Stimulated activated naive CD8-positive, alpha-beta T cell treated with anti-CD3 and anti-CD28 coated beads, Interleukin-15, amount 100 ng/mL, for 72 hours (primary cell): ENCODE data around the gene HAX1.
"Not testable (repeated sequence)": the region's sequence is repeated elsewhere in the genome, so short reads cannot be mapped to it uniquely, and the experiment has no call there.

ENCODE experiments used
- ATAC-seq: fragments of 150-1000 bp; cut with Tn5 transposase; 2 replicates; pipeline ENCODE4 v1.10.0; 2021; ENCODE audit warnings: mild to moderate bottlenecking, moderate library complexity
- DNase-seq, 2 donors: peaks; one replicate each; pipeline ENCODE4 v3.0.0; 2021 to 2022
- H3K27ac Mint-ChIP-seq, 2 donors: one replicate each; pipeline ENCODE4 v1.8.0; 2022; ENCODE audit warnings: mild to moderate bottlenecking in 2 of 2, mixed read lengths in 2 of 2, moderate library complexity in 2 of 2
- H3K27me3 Mint-ChIP-seq: one replicate; pipeline ENCODE4 v1.8.0; 2022; ENCODE audit warnings: mixed read lengths
- H3K4me1 Mint-ChIP-seq: one replicate; pipeline ENCODE4 v1.8.0; 2022; ENCODE audit warnings: mild to moderate bottlenecking, mixed read lengths
- H3K4me3 Mint-ChIP-seq, 2 donors: one replicate each; pipeline ENCODE4 v1.8.0; 2022; ENCODE audit warnings: mild to moderate bottlenecking in 2 of 2, mixed read lengths in 2 of 2, moderate library complexity in 1 of 2
- H3K9me3 Mint-ChIP-seq, 2 donors: one replicate each; pipeline ENCODE4 v1.8.0; 2022; ENCODE audit warnings: mixed read lengths in 2 of 2

Gene HAX1

DNA sequence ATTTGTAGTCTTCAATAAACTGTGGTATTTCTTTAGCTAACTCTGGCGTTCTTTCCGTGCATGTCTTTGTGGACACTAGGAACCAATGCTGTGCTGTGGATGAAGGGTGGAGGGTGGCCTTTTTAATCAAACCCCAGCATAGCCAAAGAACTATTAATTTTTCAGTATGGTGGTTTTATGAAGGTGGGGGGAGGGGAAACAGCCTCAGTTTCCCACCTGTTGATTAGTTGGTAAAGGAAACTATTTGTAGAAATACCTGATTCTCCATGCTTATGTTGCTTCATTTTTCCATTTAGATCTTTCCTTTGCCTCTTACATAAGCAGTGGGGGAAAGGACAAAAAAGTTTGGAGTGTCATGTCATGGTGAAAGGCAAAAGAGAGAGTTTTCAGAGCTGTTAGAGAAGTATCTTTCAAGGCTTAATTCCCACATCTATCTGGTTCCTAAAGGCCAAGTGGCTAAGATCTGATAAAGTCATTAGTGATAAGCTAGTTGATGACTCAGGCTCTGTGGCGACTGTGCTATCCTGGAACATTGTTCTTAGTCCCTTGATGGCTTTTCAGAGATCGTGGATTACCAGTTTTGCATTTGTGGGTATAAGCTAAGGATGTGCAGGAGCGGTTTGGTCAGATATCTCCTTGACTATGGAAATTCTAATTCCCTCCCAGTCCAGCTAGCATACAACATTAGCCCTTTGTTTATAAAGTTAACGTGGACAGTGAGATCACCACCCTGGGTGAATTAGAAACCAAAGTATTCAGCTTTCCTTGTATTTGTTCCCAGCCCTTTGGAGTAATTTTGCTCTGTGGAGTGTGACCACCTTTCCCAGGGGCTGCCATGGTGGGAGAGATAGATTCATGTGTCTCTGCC lies 8.7 kb upstream of the HAX1 start:
- Mint-ChIP-seq H3K27me3 (no peaks in the 10 kb centered on the region), H3K9me3 (no peaks in the 10 kb centered on the region), H3K4me1 (peaks cover 58% of the 10 kb centered on the region), H3K27ac (peak overlapping the region in 1 of 2 donors; percentile 91), H3K4me3 (no peak overlapping the region)
- DNase-seq = no peak
- ATAC-seq = no peak

- peak overlapping the region in 1 of 2 donors; percentile 65 for H3K4me3 Mint-ChIP-seq
- DNase-seq = no peak
- H3K27me3 Mint-ChIP-seq = no peaks in the 10 kb centered on the region
- ATAC-seq = no peak
- H3K4me1 Mint-ChIP-seq = peaks cover 65% of the 10 kb centered on the region
- H3K9me3 Mint-ChIP-seq = no peaks in the 10 kb centered on the region
- H3K27ac Mint-ChIP-seq = peak overlapping the region in 1 of 2 donors; percentile 91
Measured at GRCh38 chr1:154264454-154264853, 8.0 kb upstream of the HAX1 start.

DNA sequence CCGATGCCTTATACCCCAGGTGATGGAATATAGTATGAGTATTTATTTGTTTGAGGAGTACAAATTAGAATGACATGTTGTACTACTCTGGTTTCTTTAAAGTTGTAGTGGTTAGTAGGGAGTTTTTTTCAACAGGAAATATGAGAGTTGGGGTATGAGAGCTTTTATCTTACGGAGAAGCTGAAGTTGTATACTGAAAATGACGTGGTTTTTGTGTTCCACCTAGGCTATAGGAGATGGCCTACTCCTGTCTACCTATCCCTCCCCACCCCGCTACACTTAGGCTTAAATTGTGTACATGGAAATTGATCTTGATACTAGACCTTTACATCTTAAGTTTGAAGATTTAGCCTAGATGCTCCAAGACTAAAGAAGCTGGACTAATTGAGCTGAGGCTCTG lies 6.8 kb upstream of the HAX1 start:
- peaks cover 73% of the 10 kb centered on the region for H3K4me1 Mint-ChIP-seq
- peak overlapping the region; percentile 4 to 65 for H3K4me3 Mint-ChIP-seq
- ATAC-seq = peak; percentile 95

GRCh38 chr1:154270833-154271232 lies 1.6 kb upstream of the HAX1 start:
- H3K9me3 Mint-ChIP-seq = no peaks in the 10 kb centered on the region
- H3K4me1 Mint-ChIP-seq = peaks cover 70% of the 10 kb centered on the region
- H3K27ac Mint-ChIP-seq = peak overlapping the region; percentile 78 to 86
- no peaks in the 10 kb centered on the region for H3K27me3 Mint-ChIP-seq
- peak overlapping the region; percentile 67 to 75 for H3K4me3 Mint-ChIP-seq
- ATAC-seq (peak; percentile 52), DNase-seq (peak; percentile 33 to 36)

More for the DNA sequence above, 6.8 kb upstream of the HAX1 start:
- no peaks in the 10 kb centered on the region for H3K27me3 Mint-ChIP-seq
- no peaks in the 10 kb centered on the region for H3K9me3 Mint-ChIP-seq
- peak in 1 of 2 donors; percentile 8 for DNase-seq
- H3K27ac Mint-ChIP-seq = peak overlapping the region in 1 of 2 donors; percentile 55

- Mint-ChIP-seq H3K4me1 (peaks cover 62% of the 10 kb centered on the region), H3K9me3 (no peaks in the 10 kb centered on the region), H3K27ac (peak overlapping the region; percentile 100), H3K27me3 (no peaks in the 10 kb centered on the region), H3K4me3 (peak overlapping the region; percentile 97 to 100)
- DNase-seq = no peak
- ATAC-seq = no peak
Measured at GRCh38 chr1:154272999-154273563, 652 bp downstream of the HAX1 start.

DNA sequence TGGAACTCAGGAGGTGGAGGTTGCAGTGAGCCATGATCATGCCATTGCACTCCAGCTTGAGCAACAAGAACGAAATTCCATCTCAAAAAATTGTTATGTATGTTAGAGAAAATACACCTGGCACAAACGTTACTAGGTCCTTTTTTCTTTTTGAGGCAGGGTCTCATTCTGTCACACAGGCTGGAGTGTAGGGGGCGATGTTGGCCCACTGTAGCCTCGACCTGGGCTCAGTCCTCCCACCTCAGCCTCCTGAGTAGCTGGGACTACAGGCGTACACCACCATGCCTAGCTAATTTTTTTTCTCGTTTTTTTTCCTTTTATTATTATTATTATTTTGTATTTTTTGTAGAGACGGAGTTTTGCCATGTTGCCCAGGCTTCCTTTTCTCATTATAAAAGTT lies 4.4 kb downstream of the HAX1 start:
- no peak for ATAC-seq
- Mint-ChIP-seq H3K9me3 (no peaks in the 10 kb centered on the region), H3K4me3 (no peak overlapping the region), H3K27me3 (no peaks in the 10 kb centered on the region), H3K4me1 (peaks cover 32% of the 10 kb centered on the region), H3K27ac (no peak overlapping the region)
- peak; percentile 13 to 34 for DNase-seq

GRCh38 chr1:154287591-154287990 lies 15.2 kb downstream of the HAX1 start:
- not testable (repeated sequence) for H3K4me1 Mint-ChIP-seq, H3K4me3 Mint-ChIP-seq, H3K27me3 Mint-ChIP-seq, DNase-seq, H3K9me3 Mint-ChIP-seq, ATAC-seq, H3K27ac Mint-ChIP-seq

DNA sequence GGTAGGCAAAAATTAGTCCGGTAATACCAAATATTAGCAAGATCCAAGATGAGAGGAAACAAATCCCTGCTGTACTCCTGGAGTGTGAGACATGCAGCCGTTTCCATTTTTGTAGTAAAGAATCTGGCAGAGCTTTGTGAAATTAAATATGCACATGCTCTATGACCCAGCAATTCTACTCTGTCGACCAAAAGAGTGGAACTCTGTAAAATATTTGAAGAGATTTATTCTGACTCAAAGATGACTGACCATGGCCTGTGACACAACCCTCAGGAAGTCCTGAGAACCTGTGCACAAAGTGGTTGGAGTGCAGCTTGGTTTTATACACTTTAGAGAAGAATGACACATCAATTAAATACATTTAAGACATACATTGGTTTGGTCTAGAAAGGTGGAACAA lies 16.2 kb downstream of the HAX1 start:
- ATAC-seq (no peak), DNase-seq (no peak)
- Mint-ChIP-seq H3K4me3 (no peak overlapping the region), H3K4me1 (no peaks in the 10 kb centered on the region), H3K27me3 (no peaks in the 10 kb centered on the region), H3K9me3 (peaks cover 6 to 7% of the 10 kb centered on the region in 2 donors), H3K27ac (no peak overlapping the region)

DNA sequence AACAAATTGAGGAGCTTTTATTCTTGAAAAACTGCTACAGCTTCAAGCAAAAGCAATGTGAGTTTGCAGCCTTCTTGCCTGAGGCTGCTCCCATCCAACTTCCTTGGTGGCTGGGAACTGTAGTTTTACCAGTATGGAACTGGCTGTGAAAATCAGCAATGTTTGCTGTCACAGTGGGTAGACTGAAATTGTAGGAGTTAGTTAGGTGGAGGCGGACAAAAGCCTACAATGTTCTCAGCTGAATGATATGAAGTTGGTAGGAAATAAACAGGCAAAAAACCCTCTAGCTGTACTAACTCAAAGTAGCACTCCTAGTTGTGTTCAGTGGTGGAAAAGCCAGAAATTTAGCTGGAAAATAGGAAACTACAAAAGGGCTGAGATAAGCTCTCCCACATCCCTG lies 18.5 kb downstream of the HAX1 start:
- H3K4me3 Mint-ChIP-seq = no peak overlapping the region
- no peak overlapping the region for H3K27ac Mint-ChIP-seq
- no peak for DNase-seq
- H3K9me3 Mint-ChIP-seq = peaks cover 10 to 21% of the 10 kb centered on the region in 2 donors
- no peaks in the 10 kb centered on the region for H3K4me1 Mint-ChIP-seq
- ATAC-seq = no peak
- no peaks in the 10 kb centered on the region for H3K27me3 Mint-ChIP-seq

DNA sequence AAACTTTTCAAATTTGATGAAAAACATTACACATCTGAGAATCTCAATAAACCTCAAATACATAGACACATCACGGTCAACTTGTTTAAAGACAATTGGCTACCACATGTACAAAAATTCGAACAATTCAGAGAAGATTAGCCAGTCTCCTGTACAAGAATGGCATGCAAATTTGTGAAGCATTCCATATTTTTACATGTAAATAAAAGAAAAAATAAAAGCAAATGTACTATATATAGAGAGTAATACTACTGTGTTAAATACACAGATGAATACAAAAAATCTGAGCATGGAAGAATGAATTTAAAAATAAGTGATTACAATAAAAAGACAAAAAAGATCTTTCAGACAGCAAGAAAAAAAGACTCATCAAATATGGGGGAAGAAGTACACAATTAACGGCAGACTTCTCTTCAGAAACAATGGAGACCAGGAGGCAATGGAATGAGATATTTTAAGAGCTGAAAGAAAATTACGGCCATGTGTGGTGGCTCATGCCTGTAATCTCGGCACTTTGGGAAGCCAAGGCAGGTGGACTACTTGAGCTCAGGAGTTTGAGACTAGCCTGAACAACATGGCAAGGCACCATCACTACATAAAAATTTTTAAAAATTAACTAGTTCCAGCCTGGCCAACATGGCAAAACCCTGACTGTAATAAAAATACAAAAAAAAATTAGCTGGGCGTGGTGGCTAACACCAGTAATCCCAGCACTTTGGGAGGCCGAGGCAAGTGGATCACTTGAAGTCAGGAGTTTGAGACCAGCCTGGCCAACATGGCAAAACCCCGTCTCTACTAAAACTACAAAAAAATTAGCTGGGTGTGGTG lies 23.2 kb downstream of the HAX1 start:
- Mint-ChIP-seq H3K27me3 (no peaks in the 10 kb centered on the region), H3K4me3 (no peak overlapping the region), H3K9me3 (peaks cover 10 to 21% of the 10 kb centered on the region in 2 donors), H3K27ac (no peak overlapping the region), H3K4me1 (no peaks in the 10 kb centered on the region)
- ATAC-seq (no peak), DNase-seq (no peak)

- H3K27me3 Mint-ChIP-seq = no peaks in the 10 kb centered on the region
- DNase-seq (no peak), ATAC-seq (no peak)
- H3K27ac Mint-ChIP-seq = no peak overlapping the region
- H3K4me3 Mint-ChIP-seq = no peak overlapping the region
- peaks cover 5% of the 10 kb centered on the region for H3K4me1 Mint-ChIP-seq
- H3K9me3 Mint-ChIP-seq = no peaks in the 10 kb centered on the region
Measured at GRCh38 chr1:154301582-154301981, 29.2 kb downstream of the HAX1 start.

- H3K27ac Mint-ChIP-seq = no peak overlapping the region
- DNase-seq = peak in 1 of 2 donors; percentile 55
Measured at GRCh38 chr1:154304664-154305337, 32.4 kb downstream of the HAX1 start.

GRCh38 chr1:154306151-154306550 lies 33.7 kb downstream of the HAX1 start:
- Mint-ChIP-seq H3K4me3 (no peak overlapping the region), H3K27me3 (no peaks in the 10 kb centered on the region), H3K27ac (no peak overlapping the region), H3K4me1 (peaks cover 12% of the 10 kb centered on the region), H3K9me3 (no peaks in the 10 kb centered on the region)
- DNase-seq = no peak
- no peak for ATAC-seq

More at GRCh38 chr1:154304664-154305337, 32.4 kb downstream of the HAX1 start:
- H3K9me3 Mint-ChIP-seq = no peaks in the 10 kb centered on the region
- H3K4me3 Mint-ChIP-seq = no peak overlapping the region
- H3K4me1 Mint-ChIP-seq = peaks cover 12% of the 10 kb centered on the region
- ATAC-seq = peak; percentile 95
- H3K27me3 Mint-ChIP-seq = no peaks in the 10 kb centered on the region

DNA sequence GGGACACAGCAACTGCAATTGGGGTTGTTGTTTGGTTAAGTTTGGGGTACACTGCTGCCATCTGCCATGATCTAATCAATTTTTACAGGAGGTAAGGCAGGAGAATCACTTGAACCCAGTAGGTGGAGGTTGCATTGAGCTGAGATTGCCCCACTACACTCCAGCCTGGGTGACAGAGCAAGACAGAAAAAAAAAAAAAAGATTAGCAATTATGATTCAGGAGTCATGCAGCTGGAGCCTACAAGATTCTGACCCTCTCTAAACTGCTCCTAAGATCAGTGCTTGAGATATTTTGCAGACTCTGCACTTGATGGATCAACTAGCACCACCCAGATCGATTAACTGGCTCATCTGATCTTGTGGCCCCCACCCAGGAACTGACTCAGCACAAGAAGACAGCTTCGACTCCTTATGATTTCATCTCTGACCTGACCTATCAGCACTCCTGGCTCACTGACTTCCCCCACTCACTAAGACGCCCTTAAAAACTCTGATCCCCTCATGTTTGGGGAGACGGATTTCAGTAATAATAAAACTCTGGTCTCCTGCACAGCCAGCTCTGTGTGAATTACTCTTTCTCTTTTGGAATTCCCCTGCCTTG lies 35.3 kb downstream of the HAX1 start:
- not testable (repeated sequence) for ATAC-seq, H3K4me3 Mint-ChIP-seq, H3K27me3 Mint-ChIP-seq, H3K27ac Mint-ChIP-seq, DNase-seq, H3K9me3 Mint-ChIP-seq
- H3K4me1 Mint-ChIP-seq = peaks cover 12% of the 10 kb centered on the region

DNA sequence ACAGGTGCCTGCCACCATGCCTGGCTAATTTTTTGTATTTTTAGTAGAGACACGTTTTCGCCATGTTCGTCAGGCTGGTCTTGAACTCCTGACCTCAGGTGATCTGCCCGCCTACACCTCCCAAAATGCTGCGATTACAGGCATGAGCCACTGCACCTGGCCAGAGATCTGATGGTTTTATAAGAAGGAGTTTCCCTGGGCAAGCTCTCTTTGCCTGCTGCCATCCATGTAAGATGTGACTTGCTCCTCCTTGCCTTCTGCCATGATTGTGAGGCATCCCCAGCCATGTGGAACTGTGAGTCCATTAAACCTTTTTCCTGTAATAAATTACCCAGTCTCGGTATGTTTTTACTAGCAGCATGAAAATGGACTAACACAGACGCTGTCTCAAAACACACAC lies 36.7 kb downstream of the HAX1 start:
- peaks cover 12% of the 10 kb centered on the region for H3K4me1 Mint-ChIP-seq
- H3K9me3 Mint-ChIP-seq, DNase-seq, H3K27me3 Mint-ChIP-seq, H3K4me3 Mint-ChIP-seq, H3K27ac Mint-ChIP-seq, ATAC-seq: not testable (repeated sequence)
